SJSA1 (cell line): Measurements from ENCODE around the gene DUSP22. TPM values are rescaled to one million over a fixed set of nuclear protein-coding genes. Genes with fewer than 3 reads are reported as not detected.

Source experiments
- DNase-seq, 2 experiments: peaks; one replicate each; pipeline ENCODE4 v3.0.0-alpha.2; 2015 to 2020; ENCODE audit warnings: low spot score in 2 of 2, low read depth in 1 of 2
- H3K27ac ChIP-seq: fragments of 250-450 bp; sonication (Bioruptor Pico); 2 replicates; pipeline ENCODE4 v1.5.1; 2020; ENCODE audit warnings: mild to moderate bottlenecking, moderate library complexity
- H3K27me3 ChIP-seq: fragments of 250-450 bp; sonication (Bioruptor Pico); replicated peaks from 2 replicates; pipeline ENCODE4 v1.5.1; 2020; ENCODE audit warnings: mild to moderate bottlenecking, moderate library complexity
- H3K36me3 ChIP-seq: fragments of 250-450 bp; sonication (Bioruptor Pico); 2 replicates; pipeline ENCODE4 v1.5.1; 2020; ENCODE audit warnings: mild to moderate bottlenecking
- H3K4me1 ChIP-seq: fragments of 250-450 bp; sonication (Bioruptor Pico); replicated peaks from 2 replicates; pipeline ENCODE4 v1.6.1; 2021; ENCODE audit warnings: mild to moderate bottlenecking
- H3K4me3 ChIP-seq: fragments of 250-450 bp; sonication (Bioruptor Pico); 2 replicates; pipeline ENCODE4 v1.5.1; 2020; ENCODE audit warnings: mild to moderate bottlenecking
- H3K9me3 ChIP-seq: fragments of 250-450 bp; sonication (Bioruptor Pico); replicated peaks from 2 replicates; pipeline ENCODE4 v1.5.1; 2020; ENCODE audit warnings: mild to moderate bottlenecking
- total RNA-seq: library from RNA; depleted of rRNA; stranded (reverse); fragments of >200 nt; shearing (Covaris generic); gene quantifications from 2 replicates; pipeline ENCODE4 v1.2.3, GENCODE V29; 2014

The DUSP22 gene
- total RNA-seq, 1 experiment from 2014 or later = 13.2 TPM

DNA sequence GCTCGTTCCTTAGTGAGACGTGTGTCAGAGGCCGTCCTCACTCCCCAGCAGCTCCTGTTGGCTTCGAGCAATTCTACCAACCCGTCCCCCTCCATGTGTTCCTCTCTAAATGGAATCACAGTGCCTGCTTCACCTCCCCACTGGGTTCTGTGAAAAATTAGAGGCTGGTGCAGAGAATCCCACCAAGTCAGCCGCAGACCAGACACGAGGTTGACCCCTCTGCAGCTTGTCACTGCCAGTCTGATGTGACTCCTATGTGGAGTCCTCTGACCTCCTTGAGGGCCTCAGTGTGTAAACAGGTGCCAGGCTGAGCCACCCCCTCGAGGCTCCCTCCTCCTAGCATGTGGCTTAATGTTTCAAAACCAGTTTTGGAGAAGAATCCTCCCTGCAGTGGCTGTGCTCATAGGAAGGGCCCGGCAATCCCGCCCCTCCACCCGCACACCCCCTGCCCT lies 86.7 kb downstream of the DUSP22 start:
- Histone ChIP-seq H3K36me3 (no peaks in the 10 kb centered on the region), H3K4me1 (no peaks in the 10 kb centered on the region), H3K27ac (no peak overlapping the region), H3K9me3 (0 out of 2 replicates have a peak, but pooled peaks cover 3% of the 10 kb centered on the region), H3K4me3 (no peak overlapping the region), H3K27me3 (peaks cover 53% of the 10 kb centered on the region)
- DNase-seq = no peak

DNA sequence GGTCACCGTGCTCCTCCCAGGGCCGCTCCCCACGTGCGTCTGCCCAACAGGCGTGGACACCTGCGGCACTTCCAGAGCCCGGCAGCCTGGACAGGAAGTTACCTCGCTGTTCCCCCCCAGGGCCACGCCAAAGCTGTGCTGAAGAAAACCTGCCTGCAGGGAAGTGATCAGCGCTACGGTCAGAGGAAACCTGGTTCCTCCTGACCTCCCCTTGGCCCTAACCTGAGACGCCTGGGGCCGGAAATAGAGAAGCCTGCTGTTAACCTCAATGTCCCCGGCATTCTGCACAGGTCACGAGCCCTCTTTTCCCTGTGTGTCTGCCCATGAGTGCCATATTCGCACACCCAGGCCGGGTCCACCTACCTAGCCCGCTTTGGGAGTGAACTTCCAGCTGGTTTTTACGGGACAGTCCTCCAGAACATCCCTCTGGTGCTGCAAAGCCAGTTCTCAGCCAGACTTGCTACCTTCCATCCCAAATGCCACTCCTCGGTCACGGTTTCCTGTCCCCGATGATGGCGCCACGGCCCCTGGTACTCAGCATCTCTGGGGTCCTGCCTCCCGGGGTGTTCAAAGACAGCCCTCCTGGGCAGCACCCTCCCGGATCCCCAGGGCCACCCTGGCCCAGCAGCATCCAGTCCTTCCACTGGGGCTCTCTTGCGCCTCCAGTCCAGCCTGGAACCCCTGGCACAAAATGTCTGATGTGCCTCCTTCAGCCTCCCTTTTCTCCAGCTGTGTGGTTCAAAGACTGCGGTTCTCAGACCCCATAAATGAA lies 87.3 kb downstream of the DUSP22 start:
- H3K36me3 ChIP-seq = no peaks in the 10 kb centered on the region
- H3K4me3 ChIP-seq = no peak overlapping the region
- peak in 1 of 2 experiments; percentile 46 for DNase-seq
- H3K27me3 ChIP-seq = peaks cover 48% of the 10 kb centered on the region
- H3K4me1 ChIP-seq = no peaks in the 10 kb centered on the region
- no peak overlapping the region for H3K27ac ChIP-seq
- 0 out of 2 replicates have a peak, but pooled peaks cover 3% of the 10 kb centered on the region for H3K9me3 ChIP-seq

DNA sequence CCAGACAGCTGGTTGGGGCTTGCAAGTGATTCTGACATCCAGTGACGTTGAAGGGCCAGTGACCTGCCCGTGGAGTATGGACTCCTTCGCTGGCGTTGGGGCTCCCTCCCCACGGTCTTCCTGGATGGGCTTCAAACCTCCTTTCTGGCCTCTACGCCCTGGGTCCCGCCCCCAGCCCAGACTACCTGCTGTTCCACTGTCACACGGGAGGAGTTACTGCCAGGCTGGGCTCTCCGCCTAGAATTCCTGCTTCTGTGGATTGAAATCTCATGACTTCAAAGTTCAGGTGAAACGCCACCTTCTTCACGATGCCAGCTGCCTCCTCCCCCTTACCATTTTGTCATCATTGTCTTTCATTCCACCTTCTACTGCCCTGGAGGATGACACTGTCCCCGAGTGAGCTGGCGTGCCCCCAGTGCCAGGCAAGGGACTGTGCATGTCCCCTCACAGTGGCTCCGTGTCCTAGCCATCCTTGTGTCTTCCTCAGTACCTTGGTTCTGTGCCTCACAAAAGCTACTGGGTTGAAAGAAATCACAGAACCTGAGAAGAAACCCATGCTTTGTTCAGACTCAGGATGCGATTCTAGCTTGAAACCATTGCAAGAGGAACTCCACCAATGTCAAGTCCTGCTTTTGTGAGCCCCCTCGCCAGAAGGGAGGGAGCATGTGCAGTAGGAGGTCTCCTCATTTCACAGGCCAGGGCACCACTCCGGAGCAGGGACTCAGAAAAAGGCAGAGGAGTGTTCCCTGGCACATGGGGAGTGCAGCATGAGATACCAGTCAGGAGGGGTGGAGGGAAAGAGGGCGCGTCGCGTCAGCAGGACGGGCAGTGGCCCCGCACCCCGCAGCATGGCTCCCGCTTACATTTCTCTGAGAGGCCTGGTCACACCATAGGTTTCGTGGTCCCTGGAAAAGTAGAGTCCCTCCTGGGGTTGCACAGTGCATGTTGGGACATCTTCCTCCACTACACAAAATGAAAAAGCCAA lies 88.2 kb downstream of the DUSP22 start:
- peak in 1 of 2 experiments; percentile 39 for DNase-seq
- Histone ChIP-seq H3K36me3 (no peaks in the 10 kb centered on the region), H3K9me3 (0 out of 2 replicates have a peak, but pooled peaks cover 3% of the 10 kb centered on the region), H3K4me1 (no peaks in the 10 kb centered on the region), H3K4me3 (no peak overlapping the region), H3K27ac (no peak overlapping the region), H3K27me3 (peaks cover 43% of the 10 kb centered on the region)

DNA sequence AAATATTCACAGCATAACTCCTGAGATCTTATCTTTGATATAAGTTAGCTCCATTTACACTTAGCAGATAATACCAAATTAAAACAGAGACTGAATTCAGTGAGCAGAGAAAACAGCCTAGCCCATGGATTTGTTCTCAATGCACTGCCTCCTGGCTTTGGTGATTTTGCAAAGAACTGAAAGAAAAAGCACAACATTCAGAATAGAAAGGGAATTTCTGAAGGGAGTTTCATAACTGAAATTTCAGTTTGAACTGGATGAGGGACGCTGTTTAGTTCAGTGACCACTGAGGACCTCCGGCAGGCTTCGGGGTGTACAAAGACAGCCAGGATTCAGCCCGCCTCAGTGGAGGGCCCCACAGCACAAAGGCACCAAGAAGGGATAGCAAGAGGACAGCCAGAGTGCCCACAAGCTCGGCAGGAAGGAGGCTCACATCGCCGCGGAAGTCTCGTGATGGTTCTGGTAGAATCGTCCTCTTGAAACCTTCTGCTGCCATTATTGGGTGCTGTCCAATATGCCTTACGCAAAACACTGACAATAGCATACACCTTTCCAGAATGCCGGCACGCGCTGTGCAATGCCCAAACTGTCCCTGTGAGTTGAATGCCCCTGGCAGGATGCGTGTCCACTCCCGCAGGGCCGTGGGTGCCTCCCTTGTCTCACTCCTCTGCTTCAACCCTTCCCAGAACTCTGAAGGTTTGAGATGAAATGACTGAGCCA lies 89.6 kb downstream of the DUSP22 start:
- H3K9me3 ChIP-seq = 0 out of 2 replicates have a peak, but pooled peaks cover 3% of the 10 kb centered on the region
- H3K4me1 ChIP-seq = no peaks in the 10 kb centered on the region
- peaks cover 35% of the 10 kb centered on the region for H3K27me3 ChIP-seq
- H3K27ac ChIP-seq = no peak overlapping the region
- H3K36me3 ChIP-seq = no peaks in the 10 kb centered on the region
- no peak for DNase-seq
- H3K4me3 ChIP-seq = no peak overlapping the region

DNA sequence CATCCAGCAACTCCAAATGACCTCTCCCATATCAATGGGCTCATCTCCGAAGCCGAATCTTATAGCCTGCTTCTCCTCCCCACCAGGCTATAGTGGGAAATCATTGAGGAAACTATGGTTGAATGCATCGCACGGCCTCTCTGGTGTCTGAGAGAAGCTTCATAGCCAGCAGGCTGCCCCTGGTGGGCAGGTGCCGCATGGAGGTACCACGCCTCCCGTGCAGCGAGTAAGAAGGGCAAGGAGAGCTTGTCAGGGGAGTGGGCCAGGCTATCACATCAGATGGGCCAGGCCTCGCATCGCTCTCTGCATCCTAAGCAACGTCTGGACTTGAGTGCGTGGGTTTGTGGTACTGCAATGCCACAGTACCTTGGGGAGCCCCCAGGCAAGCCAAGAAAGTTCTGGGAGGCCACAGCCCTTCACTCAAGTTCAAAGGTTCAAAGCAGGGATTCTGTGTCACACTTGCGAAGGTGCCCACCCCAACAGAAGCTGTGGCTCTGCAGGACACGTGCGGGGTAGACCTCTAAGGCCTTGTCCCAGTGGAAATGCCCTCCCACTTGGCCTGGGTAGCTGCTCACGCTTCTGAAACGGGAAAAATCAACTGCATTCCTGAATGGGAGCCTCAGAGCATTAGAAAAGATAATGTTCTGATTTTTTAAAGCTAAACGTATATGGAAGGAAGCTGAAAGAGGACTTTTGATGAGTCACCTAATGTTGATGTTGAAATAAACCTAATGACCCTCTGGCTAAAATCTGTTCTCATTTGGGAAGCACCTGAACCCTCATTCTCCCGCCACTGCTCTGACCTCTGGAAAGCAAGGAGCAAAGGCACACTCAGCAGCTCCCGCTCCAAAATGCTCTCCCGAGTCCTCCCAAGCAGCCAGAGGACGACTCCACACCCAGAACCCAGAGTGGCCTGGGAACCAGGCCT lies 90.9 kb downstream of the DUSP22 start:
- H3K9me3 ChIP-seq = 0 out of 2 replicates have a peak, but pooled peaks cover 3% of the 10 kb centered on the region
- no peaks in the 10 kb centered on the region for H3K4me1 ChIP-seq
- peaks cover 41% of the 10 kb centered on the region for H3K27me3 ChIP-seq
- H3K36me3 ChIP-seq = no peaks in the 10 kb centered on the region
- no peak for DNase-seq
- H3K27ac ChIP-seq = no peak overlapping the region
- H3K4me3 ChIP-seq = no peak overlapping the region

DNA sequence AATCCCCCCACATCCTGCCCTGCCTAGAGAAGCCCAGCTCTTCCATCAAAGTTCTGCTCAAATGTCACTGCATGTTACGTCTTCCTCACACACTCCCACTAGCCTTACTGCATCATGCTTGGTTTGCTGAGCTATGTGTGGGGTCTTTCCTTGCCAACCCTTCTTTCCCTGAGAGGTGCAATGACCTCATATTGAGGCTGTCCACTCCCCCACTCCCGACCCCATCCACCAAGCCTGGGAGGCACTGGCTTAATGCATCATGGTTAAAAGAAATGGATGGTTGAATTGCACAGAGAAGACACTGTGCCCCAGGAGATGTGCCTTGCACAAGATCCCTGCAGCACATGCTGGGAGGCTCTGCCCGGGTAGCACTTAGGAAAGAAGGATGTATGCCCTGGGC lies 91.6 kb downstream of the DUSP22 start:
- Histone ChIP-seq H3K4me1 (no peaks in the 10 kb centered on the region), H3K36me3 (no peaks in the 10 kb centered on the region), H3K4me3 (no peak overlapping the region), H3K27me3 (peaks cover 44% of the 10 kb centered on the region), H3K27ac (no peak overlapping the region), H3K9me3 (0 out of 2 replicates have a peak, but pooled peaks cover 3% of the 10 kb centered on the region)
- DNase-seq = no peak

DNA sequence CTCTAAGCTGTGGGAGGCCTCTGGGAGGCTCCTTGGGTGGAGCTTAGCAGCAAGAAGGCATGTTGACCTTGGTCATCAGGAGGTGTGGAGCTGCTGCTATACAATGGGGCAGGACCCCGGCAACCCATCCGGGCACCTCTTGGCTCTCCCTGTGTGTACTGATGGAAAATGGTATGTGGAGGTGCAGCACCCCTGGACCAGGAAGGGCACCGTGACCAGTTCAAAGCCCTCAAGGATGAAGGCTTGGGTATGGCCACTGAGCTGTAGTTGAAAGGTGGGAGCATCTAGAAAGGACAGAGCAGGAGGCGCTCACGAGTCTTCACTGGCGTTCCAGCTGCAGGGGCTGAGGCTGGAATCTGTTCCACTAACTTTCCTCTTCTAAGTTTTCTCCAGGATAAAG lies 92.6 kb downstream of the DUSP22 start:
- Histone ChIP-seq H3K9me3 (0 out of 2 replicates have a peak, but pooled peaks cover 3% of the 10 kb centered on the region), H3K4me3 (no peak overlapping the region), H3K36me3 (no peaks in the 10 kb centered on the region), H3K4me1 (no peaks in the 10 kb centered on the region), H3K27me3 (peaks cover 53% of the 10 kb centered on the region), H3K27ac (no peak overlapping the region)
- DNase-seq = no peak

- Histone ChIP-seq H3K4me1 (no peaks in the 10 kb centered on the region), H3K27me3 (peaks cover 53% of the 10 kb centered on the region), H3K4me3 (no peak overlapping the region), H3K36me3 (no peaks in the 10 kb centered on the region), H3K27ac (no peak overlapping the region), H3K9me3 (0 out of 2 replicates have a peak, but pooled peaks cover 3% of the 10 kb centered on the region)
- no peak for DNase-seq
Observed at GRCh38 chr6:385614-386013, 93.3 kb downstream of the DUSP22 start.

- peak in 1 of 2 experiments; percentile 43 for DNase-seq
- Histone ChIP-seq H3K4me1 (peaks cover 7% of the 10 kb centered on the region), H3K27me3 (peaks cover 51% of the 10 kb centered on the region), H3K9me3 (no peaks in the 10 kb centered on the region), H3K4me3 (no peak overlapping the region), H3K36me3 (no peaks in the 10 kb centered on the region), H3K27ac (no peak overlapping the region)
Observed at GRCh38 chr6:386688-387266, 94.5 kb downstream of the DUSP22 start.

DNA sequence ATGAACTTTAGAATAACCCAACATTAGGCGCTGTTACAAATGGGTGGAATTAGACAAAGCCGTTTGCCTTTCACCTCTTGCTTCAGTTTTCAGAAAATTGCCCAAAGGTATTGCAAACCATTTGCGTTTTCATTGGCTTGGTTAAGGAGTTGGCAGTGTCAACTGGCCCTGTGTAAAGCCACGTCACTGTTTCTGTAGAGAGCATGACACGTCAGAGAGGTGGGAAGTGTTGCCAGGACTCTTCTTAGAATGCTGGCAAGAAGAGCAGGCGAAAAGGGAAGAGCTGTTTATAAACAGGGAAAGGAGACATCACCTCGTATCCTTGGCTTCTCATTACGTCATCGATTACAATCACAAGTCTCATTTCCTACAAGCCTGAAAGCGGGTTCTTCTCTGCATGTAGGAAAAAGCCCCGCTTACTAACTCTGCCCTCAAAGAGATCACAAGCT lies 95.0 kb downstream of the DUSP22 start:
- Histone ChIP-seq H3K36me3 (no peaks in the 10 kb centered on the region), H3K9me3 (no peaks in the 10 kb centered on the region), H3K27ac (no peak overlapping the region), H3K4me1 (peaks cover 12% of the 10 kb centered on the region), H3K4me3 (no peak overlapping the region), H3K27me3 (peaks cover 53% of the 10 kb centered on the region)
- no peak for DNase-seq

GRCh38 chr6:388202-388903 lies 96.1 kb downstream of the DUSP22 start:
- H3K9me3 ChIP-seq = no peaks in the 10 kb centered on the region
- H3K36me3 ChIP-seq = no peaks in the 10 kb centered on the region
- H3K27ac ChIP-seq = no peak overlapping the region
- DNase-seq = no peak
- peaks cover 63% of the 10 kb centered on the region for H3K27me3 ChIP-seq
- H3K4me3 ChIP-seq = no peak overlapping the region
- H3K4me1 ChIP-seq = peaks cover 23% of the 10 kb centered on the region

- DNase-seq = no peak
- no peak overlapping the region for H3K27ac ChIP-seq
- H3K27me3 ChIP-seq = peaks cover 69% of the 10 kb centered on the region
- no peak overlapping the region for H3K4me3 ChIP-seq
- peaks cover 26% of the 10 kb centered on the region for H3K4me1 ChIP-seq
- no peaks in the 10 kb centered on the region for H3K36me3 ChIP-seq
- H3K9me3 ChIP-seq = no peaks in the 10 kb centered on the region
Observed at GRCh38 chr6:389143-389542, 96.9 kb downstream of the DUSP22 start.
